HepG2 (cell line): ENCODE measurements around the gene EMILIN3. TPM values are rescaled to one million over a fixed set of nuclear protein-coding genes. Genes with fewer than 3 reads are reported as not detected.
A peak's percentile ranks its signal among the peaks of the same experiment; 100 is the strongest.

Experiments used
- ATAC-seq: fragments of 200-7000 bp; cut with Tn5 transposase; 3 replicates; pipeline ENCODE4 v1.9.1; 2020; ENCODE audit warnings: mild to moderate bottlenecking, moderate library complexity
- BruUV-seq: library from RNA; stranded (reverse); fragments of 400-500 nt; replicated peaks from 2 replicates; lab custom pipeline; 2021; lab: Mats Ljungman, UMichigan
- CTCF ChIA-PET: fragments of 300-600 bp; formaldehyde crosslinking; extraction: SDS; loops from one replicate; lab custom pipeline; 2021; ENCODE audit warnings: low total read pairs, inconsistent platforms, low intra/inter-chr PET ratio; lab: Yijun Ruan, JAX
- POLR2A ChIA-PET: fragments of 350-600 bp; sonication (Branson Sonifier 250); formaldehyde crosslinking; loops from one replicate; lab custom pipeline; 2020; ENCODE audit warnings: antibody characterized with exemption, inconsistent platforms; lab: Yijun Ruan, JAX
- DNase-seq: peaks from one replicate; pipeline ENCODE4 v3.0.0-alpha.2; 2015; ENCODE audit warnings: low spot score
- FAIRE-seq: peaks from 3 replicates; lab custom pipeline; 2011; peaks lifted over from hg19 to GRCh38; lab: Jason Lieb, UNC
- H2AFZ ChIP-seq: one replicate; pipeline ENCODE4 v1.6.1; 2011; ENCODE audit warnings: low read length, inconsistent platforms
- H3K27ac ChIP-seq: fragments of 300-600 bp; 3 replicates; pipeline ENCODE4 v1.8.0; 2011; ENCODE audit warnings: mixed run types, mild to moderate bottlenecking, mixed read lengths, low read length, inconsistent platforms; ENCODE audit not compliant: insufficient read depth; ENCODE audit errors: extremely low read length
- H3K27me3 ChIP-seq, 2 experiments: fragments of 200-600 bp in 1 of 2; 2 replicates in 1 of 2; 3 replicates in 1 of 2; pipeline versions ENCODE4 v1.6.0 to v1.8.0; 2011; ENCODE audit warnings: low read length in 2 of 2, mild to moderate bottlenecking in 2 of 2, moderate library complexity in 2 of 2, inconsistent platforms in 1 of 2; ENCODE audit not compliant: insufficient read depth in 2 of 2, control insufficient read depth in 1 of 2
- H3K36me3 ChIP-seq, 2 experiments: fragments of 200-600 bp in 1 of 2; replicated peaks in 1 of 2; 2 replicates in 1 of 2; 3 replicates in 1 of 2; pipeline versions ENCODE4 v1.5.1 to v1.8.0; 2011; ENCODE audit warnings: low read length in 2 of 2, inconsistent platforms in 1 of 2; ENCODE audit not compliant: insufficient read depth in 2 of 2, control insufficient read depth in 1 of 2
- H3K4me1 ChIP-seq: 2 replicates; pipeline ENCODE4 v1.5.1; 2012; ENCODE audit warnings: low read length, inconsistent platforms; ENCODE audit not compliant: insufficient read depth
- H3K4me2 ChIP-seq: 2 replicates; pipeline ENCODE4 v1.6.0; 2011; ENCODE audit warnings: low read depth, low read length, inconsistent platforms
- H3K4me3 ChIP-seq, 3 experiments: fragments of 200-600 bp in 1 of 3; sonication (generic), shearing (Covaris generic) in 1 of 3; replicated peaks in 1 of 3; 2 replicates each; pipeline ENCODE4 v1.5.1; 2011 to 2016; ENCODE audit warnings: low read length in 3 of 3, inconsistent platforms in 2 of 3, low read depth in 2 of 3, mild to moderate bottlenecking in 2 of 3, control low read depth in 1 of 3, mixed read lengths in 1 of 3; ENCODE audit not compliant: insufficient read depth in 1 of 3
- H3K79me2 ChIP-seq: one replicate; pipeline ENCODE4 v1.6.1; 2011; ENCODE audit warnings: low read length, inconsistent platforms; ENCODE audit not compliant: insufficient read depth
- H3K9ac ChIP-seq: 2 replicates; pipeline ENCODE4 v1.6.0; 2011; ENCODE audit warnings: mild to moderate bottlenecking, low read depth, low read length, inconsistent platforms; ENCODE audit not compliant: insufficient read depth
- H3K9me3 ChIP-seq: 2 replicates; pipeline ENCODE4 v1.5.1; 2012; ENCODE audit warnings: mild to moderate bottlenecking, low read length
- H4K20me1 ChIP-seq: 2 replicates; pipeline ENCODE4 v1.6.0; 2011; ENCODE audit warnings: inconsistent platforms, mild to moderate bottlenecking, low read length, moderate library complexity; ENCODE audit not compliant: insufficient read depth
- BATF2 ChIP-seq: sonication (generic); formaldehyde crosslinking; IDR thresholded peaks from 2 replicates; pipeline ENCODE4 v1.8.0; 2022; ENCODE audit warnings: mild to moderate bottlenecking, missing genetic modification reagents, moderate library complexity
- HES4 ChIP-seq: sonication (generic); formaldehyde crosslinking; IDR thresholded peaks from 2 replicates; pipeline ENCODE4 v1.9.0; 2021; ENCODE audit warnings: mild to moderate bottlenecking, missing genetic modification reagents, borderline replicate concordance
- ZBTB40 ChIP-seq, 2 experiments: fragments of 450-650 bp in 1 of 2; sonication (generic) in 1 of 2; formaldehyde crosslinking in 1 of 2; IDR thresholded peaks; 2 replicates each; pipeline versions ENCODE4 v1.6.1 to v1.8.0; 2016 to 2022; ENCODE audit warnings: antibody characterized with exemption in 1 of 2, mild to moderate bottlenecking in 1 of 2, missing genetic modification reagents in 1 of 2
- ZNF142 ChIP-seq: sonication (generic); formaldehyde crosslinking; IDR thresholded peaks from 2 replicates; pipeline ENCODE4 v1.4.0; 2020; ENCODE audit warnings: missing genetic modification reagents
- ZNF282 ChIP-seq: fragments of 450-650 bp; IDR thresholded peaks from 2 replicates; pipeline ENCODE4 v1.6.1; 2018; ENCODE audit not compliant: partially characterized antibody
- WGBS: methylation state at CpG from one replicate; pipeline ENCODE4 v1.1.6; 2017; ENCODE audit warnings: low lambda C conversion rate; 5-methylcytosine and 5-hydroxymethylcytosine counted together
- in situ Hi-C: cut with HindIII; loops from 2 replicates; pipeline ENCODE4 v1.10.0; 2017; ENCODE audit warnings: low pct_unique_long_range_greater_than_20kb; ENCODE audit not compliant: extremely low pct_ligation_motif_present
- intact Hi-C: fragments of 100-400 bp; cut with micrococcal nuclease; formaldehyde crosslinking; loops from one replicate; pipeline ENCODE4 v1.10.0; 2022; ENCODE audit not compliant: unreplicated experiment
- polyA plus RNA-seq, 8 experiments: library from polyadenylated mRNA; depleted of rRNA in 3 of 8; stranded (reverse) in 7 of 8; unstranded in 1 of 8; fragments of >200 nt; fragmentation: Illumina TruSeq in 4 of 8; extraction: Trizol in 4 of 8; gene quantifications; 2 replicates each; pipeline versions ENCODE4 v1.2.1 to v1.2.3, GENCODE V29; 2011 to 2016; ENCODE audit warnings: low read depth in 4 of 8, missing spikeins in 1 of 8, mixed read lengths in 1 of 8; ENCODE audit not compliant: insufficient read depth in 1 of 8
- total RNA-seq, 5 experiments: library from RNA; depleted of rRNA; stranded (reverse); fragments of >200 nt; fragmentation: Illumina TruSeq; extraction: Trizol; gene quantifications; 2 replicates each; pipeline ENCODE4 v1.2.3, GENCODE V29; 2016; ENCODE audit warnings: low read depth in 1 of 5

The EMILIN3 gene
- total and polyA plus RNA-seq, 2 of the 13 experiments (the other 11 are each of a cell fraction or from before 2014, with no cell fraction given): 0.25 to 0.29 TPM

- ATAC-seq (no peak), FAIRE-seq (no peak), DNase-seq (no peak)
- TF ChIP-seq ZNF282 (peak; percentile 8), ZBTB40 (IDR thresholded peaks at IDR 0.05) (peak; percentile 6; the same call in 1 of the 2 replicates), ZBTB40 (CRISPR knock-in tag; IDR thresholded peaks at IDR 0.05) (no peak), BATF2 (CRISPR knock-in tag) (no peak), HES4 (CRISPR knock-in tag) (0 out of 2 replicates have a peak, but pooled peaks have one; percentile 58), ZNF142 (CRISPR knock-in tag) (no peak)
- Histone ChIP-seq H3K27ac (no peak overlapping the region), H3K4me2 (no peak overlapping the region), H3K27me3 (peaks cover 6 to 61% of the 10 kb centered on the region in 2 experiments; a peak in 3 of 5 replicates), H3K9ac (no peak overlapping the region), H2AFZ (no peak overlapping the region), H3K4me1 (peaks cover 23% of the 10 kb centered on the region), H3K4me3 (no peak overlapping the region), H4K20me1 (no peaks in the 10 kb centered on the region), H3K36me3 (no peaks in the 10 kb centered on the region), H3K9me3 (no peaks in the 10 kb centered on the region), H3K79me2 (no peaks in the 10 kb centered on the region)
- ChIA-PET CTCF (no interaction called here), POLR2A (no interaction called here)
- BruUV-seq: no TSS peak
- intact Hi-C loops (no loop called here), in situ Hi-C loops (no loop called here)
- WGBS: 14% methylated on average over 6 of the region's 6 CpGs
Observed at GRCh38 chr20:41377275-41377674, 10.7 kb upstream of the EMILIN3 start.
